ENCODE results near the gene ZNF12. TPM values are rescaled to one million over a fixed set of nuclear protein-coding genes. Genes with fewer than 3 reads are reported as not detected.
"Not testable (repeated sequence)": the region's sequence is repeated elsewhere in the genome, so short reads cannot be mapped to it uniquely, and the experiment has no call there.

ZNF12 gene
- total RNA-seq (2013), result 16.5 TPM
- 1 to 10 TPM; 4.9 to 8.1 (median 5.7) TPM for polyA plus RNA-seq
- 7.5 and 8.9 TPM in 2 replicates for polyA minus RNA-seq
- 20.3 to 56.0 (median 33.4) reads per million in 11 experiments for total RNA-seq

DNA sequence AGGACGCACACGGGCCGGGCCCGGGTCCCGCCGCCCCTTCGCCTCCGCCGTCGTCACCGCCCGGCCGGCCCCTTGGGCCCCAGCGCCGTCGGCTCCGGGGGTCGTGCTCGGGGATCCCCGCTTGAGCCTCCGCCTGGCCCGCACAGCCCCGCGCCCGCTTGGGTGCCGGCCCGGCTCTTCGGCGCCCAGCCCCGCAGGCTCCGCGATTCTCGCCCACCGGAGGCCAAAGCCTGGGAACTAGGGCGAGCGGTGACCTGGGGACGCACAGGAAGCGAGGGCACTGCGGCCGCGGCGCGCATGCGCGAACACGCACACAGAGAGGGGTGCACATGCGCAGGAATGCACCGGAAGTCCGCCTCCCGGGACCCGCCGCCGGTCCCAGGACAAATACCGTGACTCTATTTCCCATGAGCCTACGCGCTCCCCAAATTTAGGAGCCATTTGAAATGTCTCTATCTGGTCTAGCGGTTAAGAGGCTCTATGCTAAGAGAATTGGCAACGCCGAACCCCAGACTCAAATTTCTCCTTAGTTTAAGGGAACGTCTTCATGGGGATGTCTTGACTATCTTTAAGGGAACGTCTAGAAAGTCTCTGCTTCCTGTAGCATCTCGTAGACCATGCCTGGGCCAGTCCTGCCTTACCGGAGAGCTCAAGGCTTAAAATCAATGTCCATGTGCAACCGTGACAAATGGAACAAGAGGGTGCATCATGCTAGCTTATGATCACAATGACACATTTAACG lies at the start of gene ZNF12:
Gene ZNF12 (minus strand): TSS at position 282 of the 742 bp plus-strand sequence. CDS start 1,774 bp downstream, outside the sequence.
- H3K79me2 ChIP-seq (ENCODE audit: insufficient read depth, low read length), result peaks cover 46% of the 10 kb centered on the region

DNA sequence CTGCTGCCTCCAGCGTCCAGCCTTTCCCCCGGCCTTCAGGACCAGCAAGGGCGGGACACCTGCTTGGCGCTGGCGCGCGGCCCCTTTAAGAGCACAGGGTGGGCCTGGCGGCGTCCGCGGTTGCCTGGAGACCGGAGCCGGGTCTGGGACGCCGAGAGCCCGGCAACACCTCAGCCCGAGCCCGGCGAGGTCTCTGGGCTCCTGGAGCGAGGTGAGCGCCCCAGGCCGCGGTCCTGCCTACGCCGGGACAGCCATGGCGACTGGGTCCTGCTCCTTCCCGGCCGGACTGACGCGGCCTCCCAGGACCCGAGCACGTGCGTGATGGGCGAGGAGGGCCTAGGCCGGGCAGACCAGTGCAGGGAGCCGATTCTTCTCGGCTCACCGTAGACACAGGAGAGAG lies 47.2 kb upstream of the ZNF12 start, which contains the start of gene RSPH10B2:
Gene RSPH10B2 (plus strand): TSS at position 140 of the 400 bp plus-strand sequence. CDS start 3,575 bp downstream, outside the sequence.
- H3K9me3 ChIP-seq (replicated peaks in 1 of 2; ENCODE audit: control insufficient read depth in 1 of 2, insufficient read depth in 1 of 2, low read length in 2 of 2); H3K9ac ChIP-seq (ENCODE audit: insufficient read depth, low read length, poor library complexity, severe bottlenecking); H3K9me3 Mint-ChIP-seq; H3K27me3 ChIP-seq (ENCODE audit: control insufficient read depth in 2 of 2, insufficient read depth in 2 of 2, low read length in 2 of 2); H3K27ac ChIP-seq (ENCODE audit: low read depth in 1 of 2, low read length in 2 of 2); H3K4me1 Mint-ChIP-seq; H3K4me3 Mint-ChIP-seq; DNase-seq; H3K4me3 ChIP-seq (replicated peaks in 1 of 3; ENCODE audit: low read depth in 2 of 3, low read length in 3 of 3); H3K36me3 Mint-ChIP-seq; H3K4me1 ChIP-seq (ENCODE audit: control insufficient read depth in 1 of 2, insufficient read depth in 2 of 2, low read length in 2 of 2); H4K20me1 ChIP-seq (ENCODE audit: insufficient read depth, low read length); intact Hi-C loops (cut with micrococcal nuclease); H2AFZ ChIP-seq (ENCODE audit: insufficient read depth, low read depth, low read length, poor library complexity, severe bottlenecking); H3K36me3 ChIP-seq (replicated peaks in 1 of 2; ENCODE audit: control insufficient read depth in 1 of 2, insufficient read depth in 2 of 2, low read length in 2 of 2); H3K27me3 Mint-ChIP-seq (ENCODE audit: low read depth in 3 of 3); H3K4me2 ChIP-seq (replicated peaks; ENCODE audit: extremely low read depth, low read length, poor library complexity, severe bottlenecking); H3K79me2 ChIP-seq (ENCODE audit: insufficient read depth, low read length); H3K27ac Mint-ChIP-seq: not testable (repeated sequence)
- 40% methylated on average over 6 of the region's 38 CpGs for WGBS (ENCODE audit: insufficient coverage)

More for the DNA sequence above, at the start of gene ZNF12:
- peak; percentile 92 to 94 (median 94) for DNase-seq
- WGBS (ENCODE audit: insufficient coverage), result under 1% methylated on average over 59 of the region's 65 CpGs
- H3K27ac Mint-ChIP-seq, result peak within 1 kb of the TSS; percentile 64 to 89 (median 82)
- intact Hi-C loops (cut with micrococcal nuclease), result loop anchor here (5.0 to 10.0 kb wide), 3 partner anchors 65 to 112 kb away; partner anchors contain the start of genes INTS15 (in 1 of the 2) and ZNF316 (in 1 of the 2)
- peaks cover 17 to 23% of the 10 kb centered on the region in 2 donors for H3K4me1 ChIP-seq (ENCODE audit: control insufficient read depth in 1 of 2, insufficient read depth in 2 of 2, low read length in 2 of 2)
- H3K9me3 Mint-ChIP-seq, result peaks cover 14 to 47% (median 33%) of the 10 kb centered on the region in 7 donors
- H2AFZ ChIP-seq (ENCODE audit: insufficient read depth, low read depth, low read length, poor library complexity, severe bottlenecking), result peak within 1 kb of the TSS; percentile 85
- H3K27ac ChIP-seq (ENCODE audit: low read depth in 1 of 2, low read length in 2 of 2), result peak within 1 kb of the TSS; percentile 34 to 88
- H3K9me3 ChIP-seq (replicated peaks in 1 of 2; ENCODE audit: control insufficient read depth in 1 of 2, insufficient read depth in 1 of 2, low read length in 2 of 2), result peaks cover 6% of the 10 kb centered on the region in 2 donors
- H3K4me1 Mint-ChIP-seq, result peaks cover 31% of the 10 kb centered on the region
- H3K4me2 ChIP-seq (replicated peaks; ENCODE audit: extremely low read depth, low read length, poor library complexity, severe bottlenecking), result peak within 1 kb of the TSS; percentile 77
- H3K27me3 ChIP-seq (ENCODE audit: control insufficient read depth in 2 of 2, insufficient read depth in 2 of 2, low read length in 2 of 2), result peaks cover 0 to 2% of the 10 kb centered on the region in 2 donors
- H3K4me3 Mint-ChIP-seq, result peak within 1 kb of the TSS; percentile 93 to 96
- H3K4me3 ChIP-seq (replicated peaks in 1 of 3; ENCODE audit: low read depth in 2 of 3, low read length in 3 of 3), result peak within 1 kb of the TSS; percentile 67 to 87 (median 78)
- H3K36me3 Mint-ChIP-seq, result peaks cover 27 to 31% of the 10 kb centered on the region in 2 donors
- peaks cover 15 to 30% of the 10 kb centered on the region in 2 donors for H3K36me3 ChIP-seq (replicated peaks in 1 of 2; ENCODE audit: control insufficient read depth in 1 of 2, insufficient read depth in 2 of 2, low read length in 2 of 2)
- H3K27me3 Mint-ChIP-seq (ENCODE audit: low read depth in 3 of 3), result peaks cover 7 to 12% (median 9%) of the 10 kb centered on the region in 3 donors
- TF ChIP-seq, protein P1, sequence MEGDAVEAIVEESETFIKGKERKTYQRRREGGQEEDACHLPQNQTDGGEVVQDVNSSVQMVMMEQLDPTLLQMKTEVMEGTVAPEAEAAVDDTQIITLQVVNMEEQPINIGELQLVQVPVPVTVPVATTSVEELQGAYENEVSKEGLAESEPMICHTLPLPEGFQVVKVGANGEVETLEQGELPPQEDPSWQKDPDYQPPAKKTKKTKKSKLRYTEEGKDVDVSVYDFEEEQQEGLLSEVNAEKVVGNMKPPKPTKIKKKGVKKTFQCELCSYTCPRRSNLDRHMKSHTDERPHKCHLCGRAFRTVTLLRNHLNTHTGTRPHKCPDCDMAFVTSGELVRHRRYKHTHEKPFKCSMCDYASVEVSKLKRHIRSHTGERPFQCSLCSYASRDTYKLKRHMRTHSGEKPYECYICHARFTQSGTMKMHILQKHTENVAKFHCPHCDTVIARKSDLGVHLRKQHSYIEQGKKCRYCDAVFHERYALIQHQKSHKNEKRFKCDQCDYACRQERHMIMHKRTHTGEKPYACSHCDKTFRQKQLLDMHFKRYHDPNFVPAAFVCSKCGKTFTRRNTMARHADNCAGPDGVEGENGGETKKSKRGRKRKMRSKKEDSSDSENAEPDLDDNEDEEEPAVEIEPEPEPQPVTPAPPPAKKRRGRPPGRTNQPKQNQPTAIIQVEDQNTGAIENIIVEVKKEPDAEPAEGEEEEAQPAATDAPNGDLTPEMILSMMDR (IDR thresholded peaks at IDR 0.05), result no peak
- H4K20me1 ChIP-seq (ENCODE audit: insufficient read depth, low read length), result peaks cover 27% of the 10 kb centered on the region
- peak within 1 kb of the TSS; percentile 95 for H3K9ac ChIP-seq (ENCODE audit: insufficient read depth, low read length, poor library complexity, severe bottlenecking)

DNA sequence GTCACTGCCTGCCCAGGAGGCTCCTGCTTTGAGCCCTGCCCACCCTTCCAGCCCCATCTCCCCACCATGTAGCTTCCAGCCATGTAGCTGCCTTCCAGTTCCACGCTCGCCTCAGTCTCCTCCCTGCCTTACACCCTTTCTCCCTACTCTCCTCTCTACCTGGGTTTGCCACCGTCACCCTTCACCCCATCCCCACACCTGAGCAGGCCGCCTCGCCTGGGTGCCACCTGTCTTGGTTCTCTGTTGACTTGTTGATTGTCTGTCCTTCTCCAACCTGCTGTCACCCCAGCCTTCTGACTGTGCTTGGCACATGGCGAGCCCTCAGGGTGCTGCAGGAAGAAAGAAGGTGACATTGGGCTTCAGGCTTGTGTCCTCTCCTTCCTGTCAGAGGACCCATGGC lies 43.4 kb upstream of the ZNF12 start:
- H3K4me2 ChIP-seq (replicated peaks; ENCODE audit: extremely low read depth, low read length, poor library complexity, severe bottlenecking); DNase-seq; H4K20me1 ChIP-seq (ENCODE audit: insufficient read depth, low read length); H3K9me3 Mint-ChIP-seq; H3K9ac ChIP-seq (ENCODE audit: insufficient read depth, low read length, poor library complexity, severe bottlenecking); H3K27me3 ChIP-seq (ENCODE audit: control insufficient read depth in 2 of 2, insufficient read depth in 2 of 2, low read length in 2 of 2); intact Hi-C loops (cut with micrococcal nuclease); H2AFZ ChIP-seq (ENCODE audit: insufficient read depth, low read depth, low read length, poor library complexity, severe bottlenecking); H3K36me3 Mint-ChIP-seq; H3K27me3 Mint-ChIP-seq (ENCODE audit: low read depth in 3 of 3); H3K4me1 Mint-ChIP-seq; H3K27ac ChIP-seq (ENCODE audit: low read depth in 1 of 2, low read length in 2 of 2); H3K36me3 ChIP-seq (replicated peaks in 1 of 2; ENCODE audit: control insufficient read depth in 1 of 2, insufficient read depth in 2 of 2, low read length in 2 of 2); H3K79me2 ChIP-seq (ENCODE audit: insufficient read depth, low read length); H3K4me1 ChIP-seq (ENCODE audit: control insufficient read depth in 1 of 2, insufficient read depth in 2 of 2, low read length in 2 of 2); H3K9me3 ChIP-seq (replicated peaks in 1 of 2; ENCODE audit: control insufficient read depth in 1 of 2, insufficient read depth in 1 of 2, low read length in 2 of 2); H3K4me3 ChIP-seq (replicated peaks in 1 of 3; ENCODE audit: low read depth in 2 of 3, low read length in 3 of 3); H3K4me3 Mint-ChIP-seq: not testable (repeated sequence)
- 100% methylated on average over 3 of the region's 6 CpGs for WGBS (ENCODE audit: insufficient coverage)
- H3K27ac Mint-ChIP-seq, result peak overlapping the region in 1 of 7 donors; percentile 37

All from CD14-positive monocyte (primary cell).